A549 treated with CpdA at 1 μM for 4 hours (cell line): ENCODE results near the gene SRCAP. TPM values are rescaled to one million over a fixed set of nuclear protein-coding genes. Genes with fewer than 3 reads are reported as not detected.

ENCODE experiments used
- total RNA-seq: library from RNA; stranded (reverse); fragments of 200-300 nt; extraction: Qiagen RNA extraction; gene quantifications from 5 replicates; pipeline ENCODE4 v1.2.3, GENCODE V29; 2022; ENCODE audit warnings: low read depth

SRCAP gene
- 14.1 to 28.1 TPM (median 21.4 TPM) in 5 replicates for total RNA-seq

GRCh38 chr16:30698816-30699614 is at the start of gene SRCAP:
SRCAP (plus strand) TSS chr16:30699171; CDS start chr16:30700825, 1,654 bp downstream.

GRCh38 chr16:30650369-30651123 is 48.4 kb upstream of the SRCAP start, which contains the start of gene PRR14:
PRR14 (plus strand) TSS chr16:30650960; CDS start chr16:30651646, 686 bp downstream.

GRCh38 chr16:30657866-30658730 is 40.9 kb upstream of the SRCAP start, which contains the start of gene FBRS:
FBRS (plus strand) TSS chr16:30658431; CDS start chr16:30659519, 1,088 bp downstream.

GRCh38 chr16:30747799-30748633 is 49.0 kb downstream of the SRCAP start, which contains the start of gene PHKG2:
PHKG2 (plus strand) TSS chr16:30748425; CDS start chr16:30748821, 396 bp downstream.

GRCh38 chr16:30761928-30762902 is 63.2 kb downstream of the SRCAP start, which contains the start of the genes CFAP119 and RNF40:
CFAP119 (minus strand) TSS chr16:30762062; CDS start chr16:30761748, 314 bp downstream.
RNF40 (plus strand) TSS chr16:30762322; CDS start chr16:30762546, 224 bp downstream.

GRCh38 chr16:30786936-30787612 is 88.1 kb downstream of the SRCAP start, which contains the start of gene ZNF629:
ZNF629 (minus strand) TSS chr16:30787205; CDS start chr16:30784482, 2,723 bp downstream.

Other genes with a start within 250 kb of the SRCAP start
- 0.08 to 0.22 TPM (median 0.10 TPM) in 3 of 5 replicates, not detected in the others for gene ITGAL, start 226.4 kb upstream of the SRCAP start, total RNA-seq
- gene ZNF768, start 172.6 kb upstream of the SRCAP start, total RNA-seq, result 32.6 to 49.0 TPM (median 48.3 TPM) in 5 replicates
- 2.8 to 4.9 TPM (median 4.4 TPM) in 5 replicates for gene ZNF747, start 164.3 kb upstream of the SRCAP start, total RNA-seq
- 5.0 to 6.8 TPM (median 6.1 TPM) in 5 replicates for gene ZNF764, start 140.8 kb upstream of the SRCAP start, total RNA-seq
- gene ZNF688, start 127.5 kb upstream of the SRCAP start, total RNA-seq, result 6.3 to 8.5 TPM (median 7.6 TPM) in 5 replicates
- not detected in 5 replicates for gene ZNF785, start 113.5 kb upstream of the SRCAP start, total RNA-seq
- gene ZNF689, start 88.8 kb upstream of the SRCAP start, total RNA-seq, result 7.6 to 10.3 TPM (median 9.2 TPM) in 5 replicates
- 19.0 to 29.6 TPM (median 26.7 TPM) in 5 replicates for gene PRR14, start 48.2 kb upstream of the SRCAP start, total RNA-seq
- 35.7 to 49.1 TPM (median 45.8 TPM) in 5 replicates for gene FBRS, start 40.7 kb upstream of the SRCAP start, total RNA-seq
- 21.1 to 26.6 TPM (median 23.0 TPM) in 5 replicates for gene PHKG2, start 49.3 kb downstream of the SRCAP start, total RNA-seq
- gene CFAP119, start 62.9 kb downstream of the SRCAP start, total RNA-seq, result 4.5 to 9.7 TPM (median 9.0 TPM) in 5 replicates
- gene RNF40, start 63.2 kb downstream of the SRCAP start, total RNA-seq, result 77.8 to 90.9 TPM (median 89.9 TPM) in 5 replicates
- gene ZNF629, start 88.0 kb downstream of the SRCAP start, total RNA-seq, result 15.6 to 19.2 TPM (median 16.4 TPM) in 5 replicates
- gene BCL7C, start 194.9 kb downstream of the SRCAP start, total RNA-seq, result 24.3 to 38.7 TPM (median 36.4 TPM) in 5 replicates
- 0.09 to 0.23 TPM (median 0.16 TPM) in 4 of 5 replicates, not detected in the other for gene CTF1, start 197.4 kb downstream of the SRCAP start, total RNA-seq
- gene FBXL19, start 224.4 kb downstream of the SRCAP start, total RNA-seq, result 16.3 to 25.2 TPM (median 21.8 TPM) in 5 replicates
- 12.1 to 15.0 TPM (median 13.6 TPM) in 5 replicates for gene ORAI3, start 249.9 kb downstream of the SRCAP start, total RNA-seq